ENCODE data around the gene NVL. TPM values are rescaled to one million over a fixed set of nuclear protein-coding genes. Genes with fewer than 3 reads are reported as not detected.
"Not testable (repeated sequence)": the region's sequence is repeated elsewhere in the genome, so short reads cannot be mapped to it uniquely, and the experiment has no call there.

NVL gene
- total RNA-seq, 1 donor from 2014 or later, result 44.4 TPM

DNA sequence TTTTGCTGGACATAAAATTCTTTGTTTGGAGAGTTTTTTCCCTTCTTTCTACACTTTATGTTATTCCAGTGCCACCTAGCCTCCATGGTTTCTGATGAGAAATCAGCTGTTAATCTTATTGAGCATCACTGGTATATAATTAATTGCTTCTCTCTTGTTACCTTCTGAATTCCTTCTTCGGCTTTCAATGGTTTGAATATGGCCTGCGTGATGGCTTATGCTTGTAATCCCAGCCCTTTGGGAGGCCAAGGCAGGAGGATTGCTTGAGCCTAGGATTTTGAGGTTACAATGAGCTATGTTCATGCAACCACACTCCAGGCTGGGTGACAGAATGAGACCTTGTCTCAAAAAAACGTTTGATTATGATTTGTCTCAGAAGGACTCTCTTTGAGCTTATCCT lies 13.7 kb upstream of the NVL start:
- Mint-ChIP-seq H3K4me3 (no peak overlapping the region), H3K4me1 (peaks cover 5% of the 10 kb centered on the region), H3K27me3 (peaks cover 19% of the 10 kb centered on the region), H3K9me3 (peaks cover 6% of the 10 kb centered on the region), H3K36me3 (ENCODE audit: low read depth) (no peaks in the 10 kb centered on the region), H3K27ac (no peak overlapping the region)
- ChIA-PET POLR2A (no interaction called here), CTCF (interaction anchor here (1.0 kb wide), 1 partner anchor 11 kb away, joined by 3 read pairs; no protein-coding TSS in a partner anchor)
- TF ChIP-seq CTCF (IDR thresholded peaks at IDR 0.05), result no peak
- DNase-seq, result no peak
- intact Hi-C loops (cut with micrococcal nuclease), result no loop called here
- ATAC-seq (ENCODE audit: low read depth), result no peak

- CTCF ChIA-PET; H3K27ac Mint-ChIP-seq; DNase-seq; POLR2A ChIA-PET; H3K36me3 Mint-ChIP-seq (ENCODE audit: low read depth); ATAC-seq (ENCODE audit: low read depth); intact Hi-C loops (cut with micrococcal nuclease); H3K4me1 Mint-ChIP-seq; H3K9me3 Mint-ChIP-seq: not testable (repeated sequence)
- peaks cover 14% of the 10 kb centered on the region for H3K27me3 Mint-ChIP-seq
- H3K4me3 Mint-ChIP-seq, result peak overlapping the region; percentile 63
Observed at GRCh38 chr1:224340453-224341384, 10.7 kb upstream of the NVL start.

DNA sequence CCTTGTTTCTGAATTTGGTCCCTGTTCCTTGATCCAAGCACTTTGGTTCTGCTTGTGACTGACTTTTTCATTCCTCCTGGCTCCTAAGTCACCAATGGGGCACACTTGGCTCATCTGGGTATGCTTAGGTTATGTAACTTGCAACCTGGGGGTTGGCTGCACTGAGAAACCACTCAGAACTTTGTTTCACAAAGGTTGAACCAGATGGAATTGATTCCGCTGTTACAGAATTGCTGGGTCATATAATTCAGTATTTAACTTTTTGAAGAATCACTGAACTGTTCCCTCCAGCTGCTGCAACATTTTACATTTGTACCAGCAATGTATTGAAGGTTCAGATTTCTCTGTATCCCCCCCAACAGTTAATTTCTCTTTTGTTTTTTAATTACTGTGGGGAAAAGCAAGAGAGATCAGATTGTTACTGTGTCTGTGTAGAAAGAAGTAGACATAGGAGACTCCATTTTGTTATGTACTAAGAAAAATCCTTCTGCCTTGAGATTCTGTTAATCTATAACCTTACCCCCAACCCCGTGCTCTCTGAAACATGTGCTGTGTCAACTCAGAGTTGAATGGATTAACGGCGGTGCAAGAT lies 9.6 kb upstream of the NVL start:
- POLR2A ChIA-PET, result no interaction called here
- Mint-ChIP-seq H3K4me1 (peaks cover 5% of the 10 kb centered on the region), H3K27me3 (peaks cover 14% of the 10 kb centered on the region), H3K36me3 (ENCODE audit: low read depth) (no peaks in the 10 kb centered on the region), H3K4me3 (no peak overlapping the region), H3K27ac (no peak overlapping the region), H3K9me3 (peaks cover 9% of the 10 kb centered on the region)
- CTCF ChIA-PET, result no interaction called here
- no peak for DNase-seq
- intact Hi-C loops (cut with micrococcal nuclease), result loop anchor here (10.0 kb wide), 1 partner anchor 495 kb away; the partner anchor contains the start of gene TP53BP2
- no peak for TF ChIP-seq CTCF (IDR thresholded peaks at IDR 0.05)
- no peak for ATAC-seq (ENCODE audit: low read depth)

GRCh38 chr1:224338150-224338838 lies 8.3 kb upstream of the NVL start:
- H3K36me3 Mint-ChIP-seq (ENCODE audit: low read depth), result no peaks in the 10 kb centered on the region
- CTCF ChIA-PET, result no interaction called here
- no peak for TF ChIP-seq CTCF (IDR thresholded peaks at IDR 0.05)
- no peak overlapping the region for H3K4me3 Mint-ChIP-seq
- peaks cover 16% of the 10 kb centered on the region for H3K4me1 Mint-ChIP-seq
- H3K9me3 Mint-ChIP-seq, result peaks cover 6% of the 10 kb centered on the region
- intact Hi-C loops (cut with micrococcal nuclease), result loop anchor here (10.0 kb wide), 1 partner anchor 493 kb away; the partner anchor contains the start of gene TP53BP2
- POLR2A ChIA-PET, result no interaction called here
- ATAC-seq (ENCODE audit: low read depth), result no peak
- H3K27me3 Mint-ChIP-seq, result peaks cover 14% of the 10 kb centered on the region
- no peak overlapping the region for H3K27ac Mint-ChIP-seq
- no peak for DNase-seq

DNA sequence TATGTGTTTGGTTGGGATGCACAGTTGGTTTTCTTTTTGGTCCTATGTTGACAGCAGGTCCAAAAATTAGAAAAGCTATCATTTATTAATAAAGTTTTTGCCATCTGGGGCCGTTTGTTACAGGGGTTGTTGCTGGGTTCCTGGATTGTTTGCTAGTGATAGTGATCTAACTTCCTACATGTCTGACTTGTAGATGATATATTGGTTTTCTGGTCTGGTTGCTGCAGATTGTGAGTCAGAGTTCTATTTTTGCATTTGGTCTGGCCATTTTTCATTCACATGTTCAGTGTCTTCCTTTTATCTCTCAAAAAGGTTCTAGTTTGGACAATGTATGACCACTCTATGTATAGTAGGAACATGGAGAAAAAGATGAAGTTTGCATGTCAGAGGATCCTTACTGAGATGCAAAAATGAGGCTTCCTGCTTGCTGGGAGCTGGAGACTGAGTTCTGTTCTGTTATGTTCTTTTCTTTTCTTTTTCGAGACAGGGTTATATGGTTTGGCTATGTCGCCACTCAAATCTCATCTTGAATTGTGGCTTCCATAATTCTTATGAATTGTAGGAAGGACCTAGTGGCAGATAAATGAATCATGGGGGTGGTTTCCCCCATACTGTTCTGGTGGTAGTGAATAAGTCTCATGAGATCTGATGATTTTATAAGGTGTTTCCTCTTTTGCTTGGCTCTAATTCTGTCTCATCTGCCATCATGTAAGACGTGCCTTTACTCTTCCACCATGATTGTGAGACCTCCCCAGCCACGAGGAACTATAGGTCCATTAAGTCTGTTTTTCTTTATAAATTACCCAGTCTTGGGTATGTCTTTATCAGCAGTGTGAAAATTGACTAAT lies 4.2 kb upstream of the NVL start:
- H3K4me3 Mint-ChIP-seq, result peak overlapping the region; percentile 28
- H3K27me3 Mint-ChIP-seq, result peaks cover 2% of the 10 kb centered on the region
- H3K36me3 Mint-ChIP-seq (ENCODE audit: low read depth), result peaks cover 10% of the 10 kb centered on the region
- intact Hi-C loops (cut with micrococcal nuclease), result loop anchor here (1.0 to 10.0 kb wide), 8 partner anchors 123 to 636 kb away; partner anchors contain the start of genes CAPN2 and TP53BP2
- H3K9me3 Mint-ChIP-seq, result peaks cover 3% of the 10 kb centered on the region
- H3K27ac Mint-ChIP-seq, result peak overlapping the region; percentile 84
- CTCF ChIA-PET, result interaction anchor here (0.6 to 4.8 kb wide), 12 partner anchors 101 to 636 kb away, joined by 3 to 55 read pairs (median 4); partner anchors contain the start of gene FBXO28
- POLR2A ChIA-PET, result interaction anchor here (1.0 kb wide), 1 partner anchor 218 kb away, joined by 3 read pairs; no protein-coding TSS in a partner anchor
- no peak for ATAC-seq (ENCODE audit: low read depth)
- H3K4me1 Mint-ChIP-seq, result peaks cover 28% of the 10 kb centered on the region
- DNase-seq, result no peak
- TF ChIP-seq CTCF (IDR thresholded peaks at IDR 0.05), result no peak
